Body of pancreas (tissue), 4 donors: ENCODE data around the gene CHST3. TPM values are rescaled to one million over a fixed set of nuclear protein-coding genes. Genes with fewer than 3 reads are reported as not detected.

Experiments used
- ATAC-seq: fragments of 150-250 bp; one replicate; pipeline ENCODE4 v1.9.1; 2016
- DNase-seq, 4 donors: peaks; one replicate each; pipeline ENCODE4 v3.0.0-alpha.2; 2019
- H3K27ac ChIP-seq, 4 donors: fragments of 200-600 bp; sonication (generic); 1 replicate in 3 of 4; 2 replicates in 1 of 4; pipeline versions ENCODE4 v1.5.1 to v1.6.1; 2016 to 2019; ENCODE audit warnings: mild to moderate bottlenecking in 1 of 4, mixed read lengths in 1 of 4, moderate library complexity in 1 of 4
- H3K27me3 ChIP-seq, 2 donors: fragments of 200-600 bp; sonication (generic); one replicate each; pipeline ENCODE4 v1.6.0; 2016; ENCODE audit warnings: mild to moderate bottlenecking in 1 of 2
- H3K36me3 ChIP-seq, 2 donors: fragments of 200-600 bp; sonication (generic); replicated peaks in 1 of 2; 2 replicates each; pipeline ENCODE4 v1.5.1; 2016; ENCODE audit warnings: low read depth in 2 of 2; ENCODE audit not compliant: insufficient read depth in 1 of 2
- H3K4me1 ChIP-seq: fragments of 200-600 bp; sonication (generic); one replicate; pipeline ENCODE4 v1.6.0; 2016
- H3K4me3 ChIP-seq, 2 donors: fragments of 200-600 bp; sonication (generic); 1 replicate in 1 of 2; 2 replicates in 1 of 2; pipeline ENCODE4 v1.5.1; 2016 to 2019
- H3K9me3 ChIP-seq, 3 donors: fragments of 200-600 bp; sonication (generic); 1 replicate in 2 of 3; 2 replicates in 1 of 3; pipeline ENCODE4 v1.5.1; 2016
- POLR2A ChIP-seq, 3 donors: fragments of 450-650 bp; IDR thresholded peaks; one replicate each; pipeline ENCODE4 v1.6.1; 2016; ENCODE audit warnings: antibody characterized with exemption in 3 of 3, mild to moderate bottlenecking in 2 of 3
- WGBS, 2 donors: methylation state at CpG; one replicate each; pipeline ENCODE4 v1.1.5; 2017; 5-methylcytosine and 5-hydroxymethylcytosine counted together
- intact Hi-C: fragments of 100-400 bp; cut with DNase I; formaldehyde crosslinking; loops from one replicate; pipeline ENCODE4 v1.15.1; 2023
- total RNA-seq, 2 donors: library from RNA; depleted of rRNA; stranded (reverse); fragments of >200 nt; gene quantifications; one replicate each; pipeline ENCODE4 v1.1.0, GENCODE V29; 2016
- TF ChIP-seq, protein P1 (sequence below), 7 experiments: fragments of 450-650 bp in 4 of 7; fragments of 200-600 bp in 3 of 7; sonication (generic) in 3 of 7; IDR thresholded peaks; one replicate each; pipeline ENCODE4 v1.5.1; 2016 to 2019; ENCODE audit warnings: antibody characterized with exemption in 7 of 7

CHST3 gene
- total RNA-seq, 2 donors from 2014 or later, result 8.6 to 19.4 TPM

DNA sequence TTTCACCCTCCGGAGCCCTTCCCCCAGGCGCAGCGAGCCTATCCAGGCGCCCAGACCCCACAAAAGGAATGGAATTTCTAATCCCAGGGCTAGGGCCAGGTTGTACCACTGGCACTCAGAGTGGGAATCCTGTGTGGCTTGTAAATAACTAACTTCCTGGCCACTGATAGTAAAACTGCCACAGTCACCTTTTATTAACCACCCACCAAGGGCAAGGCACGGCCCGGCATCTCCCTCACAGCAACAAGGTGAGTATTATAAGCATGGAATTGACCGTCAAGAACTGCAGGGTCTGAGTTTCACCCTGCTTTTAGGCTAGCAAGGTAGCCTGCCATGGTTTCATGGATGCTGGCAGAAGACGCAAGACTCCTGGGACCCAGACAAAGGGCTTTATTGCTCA lies 73.1 kb downstream of the CHST3 start:
- 72 to 80% methylated on average over 8 of the region's 8 CpGs for WGBS, 2 donors
- TF ChIP-seq, protein P1, sequence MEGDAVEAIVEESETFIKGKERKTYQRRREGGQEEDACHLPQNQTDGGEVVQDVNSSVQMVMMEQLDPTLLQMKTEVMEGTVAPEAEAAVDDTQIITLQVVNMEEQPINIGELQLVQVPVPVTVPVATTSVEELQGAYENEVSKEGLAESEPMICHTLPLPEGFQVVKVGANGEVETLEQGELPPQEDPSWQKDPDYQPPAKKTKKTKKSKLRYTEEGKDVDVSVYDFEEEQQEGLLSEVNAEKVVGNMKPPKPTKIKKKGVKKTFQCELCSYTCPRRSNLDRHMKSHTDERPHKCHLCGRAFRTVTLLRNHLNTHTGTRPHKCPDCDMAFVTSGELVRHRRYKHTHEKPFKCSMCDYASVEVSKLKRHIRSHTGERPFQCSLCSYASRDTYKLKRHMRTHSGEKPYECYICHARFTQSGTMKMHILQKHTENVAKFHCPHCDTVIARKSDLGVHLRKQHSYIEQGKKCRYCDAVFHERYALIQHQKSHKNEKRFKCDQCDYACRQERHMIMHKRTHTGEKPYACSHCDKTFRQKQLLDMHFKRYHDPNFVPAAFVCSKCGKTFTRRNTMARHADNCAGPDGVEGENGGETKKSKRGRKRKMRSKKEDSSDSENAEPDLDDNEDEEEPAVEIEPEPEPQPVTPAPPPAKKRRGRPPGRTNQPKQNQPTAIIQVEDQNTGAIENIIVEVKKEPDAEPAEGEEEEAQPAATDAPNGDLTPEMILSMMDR (IDR thresholded peaks at IDR 0.05), result no peak
- TF ChIP-seq POLR2A (IDR thresholded peaks at IDR 0.05), result no peak
- Histone ChIP-seq H3K4me3 (no peak overlapping the region), H3K27me3 (no peaks in the 10 kb centered on the region), H3K4me1 (peaks cover 26% of the 10 kb centered on the region), H3K27ac (peak overlapping the region in 2 of 4 donors; percentile 26 to 27), H3K9me3 (no peaks in the 10 kb centered on the region), H3K36me3 (no peaks in the 10 kb centered on the region)
- DNase-seq (no peak), ATAC-seq (peak; percentile 52)
- intact Hi-C loops, result no loop called here

DNA sequence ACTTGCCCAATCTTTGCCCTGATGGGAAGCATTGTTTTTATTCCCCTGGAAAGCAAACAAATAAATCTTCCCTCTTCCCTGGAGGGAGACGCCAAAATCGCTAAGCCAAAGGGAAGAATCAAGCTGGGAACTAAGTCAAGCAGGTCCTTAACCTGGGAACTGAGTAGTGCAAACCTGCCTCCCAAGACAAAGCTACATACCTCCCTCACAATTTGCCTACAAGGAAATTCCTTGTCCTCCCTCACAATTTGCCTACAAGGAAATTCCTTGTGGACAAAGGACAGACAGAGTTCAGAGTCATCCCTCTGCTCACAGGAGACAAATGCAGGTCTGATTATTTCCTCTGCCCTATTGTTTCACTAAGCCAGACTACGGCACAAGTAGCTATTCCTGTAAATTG lies 73.6 kb downstream of the CHST3 start:
- ATAC-seq, result no peak
- WGBS, 2 donors, result 56 to 69% methylated on average over 3 of the region's 3 CpGs
- no peaks in the 10 kb centered on the region for H3K27me3 ChIP-seq
- H3K36me3 ChIP-seq, result no peaks in the 10 kb centered on the region
- DNase-seq, result no peak
- H3K9me3 ChIP-seq, result no peaks in the 10 kb centered on the region
- peaks cover 31% of the 10 kb centered on the region for H3K4me1 ChIP-seq
- no peak overlapping the region for H3K4me3 ChIP-seq
- intact Hi-C loops, result no loop called here
- H3K27ac ChIP-seq, result peak overlapping the region in 3 of 4 donors; percentile 26 to 33 (median 27)
- TF ChIP-seq, protein P1 (IDR thresholded peaks at IDR 0.05), result no peak
- no peak for TF ChIP-seq POLR2A (IDR thresholded peaks at IDR 0.05)

DNA sequence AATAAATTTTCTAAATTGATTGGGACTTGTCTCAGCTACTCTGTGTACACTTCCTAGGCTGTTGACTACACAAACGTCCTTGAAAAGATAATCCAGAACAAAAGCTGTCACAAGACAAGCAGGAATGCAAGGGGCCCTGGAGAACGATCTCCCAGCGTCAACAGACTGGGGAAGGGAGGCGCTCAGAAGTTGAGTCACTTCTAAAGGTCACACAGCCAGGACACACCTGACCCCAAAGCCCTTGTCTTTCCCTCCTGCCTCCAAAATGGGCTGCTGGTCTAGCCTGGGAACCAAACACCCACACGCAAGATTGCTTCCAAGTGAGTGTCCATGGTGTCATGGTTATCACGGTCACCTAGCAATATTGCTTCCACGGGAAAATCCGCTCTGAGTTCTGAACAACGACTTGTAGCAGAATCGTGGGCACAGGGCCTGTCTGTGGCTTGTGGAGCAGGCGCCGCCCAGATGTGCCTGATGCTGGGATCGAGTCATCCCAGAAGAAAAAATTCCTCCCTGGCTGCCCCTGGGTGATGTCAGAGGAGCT lies 74.3 kb downstream of the CHST3 start:
- WGBS, 2 donors, result 66 to 67% methylated on average over 12 to 13 of the region's 13 CpGs
- ATAC-seq, result no peak
- H3K27ac ChIP-seq, result peak overlapping the region in 1 of 4 donors; percentile 27
- H3K27me3 ChIP-seq, result no peaks in the 10 kb centered on the region
- TF ChIP-seq POLR2A (IDR thresholded peaks at IDR 0.05), result no peak
- no peaks in the 10 kb centered on the region for H3K36me3 ChIP-seq
- peaks cover 36% of the 10 kb centered on the region for H3K4me1 ChIP-seq
- no peak overlapping the region for H3K4me3 ChIP-seq
- H3K9me3 ChIP-seq, result no peaks in the 10 kb centered on the region
- intact Hi-C loops, result no loop called here
- DNase-seq, result no peak

DNA sequence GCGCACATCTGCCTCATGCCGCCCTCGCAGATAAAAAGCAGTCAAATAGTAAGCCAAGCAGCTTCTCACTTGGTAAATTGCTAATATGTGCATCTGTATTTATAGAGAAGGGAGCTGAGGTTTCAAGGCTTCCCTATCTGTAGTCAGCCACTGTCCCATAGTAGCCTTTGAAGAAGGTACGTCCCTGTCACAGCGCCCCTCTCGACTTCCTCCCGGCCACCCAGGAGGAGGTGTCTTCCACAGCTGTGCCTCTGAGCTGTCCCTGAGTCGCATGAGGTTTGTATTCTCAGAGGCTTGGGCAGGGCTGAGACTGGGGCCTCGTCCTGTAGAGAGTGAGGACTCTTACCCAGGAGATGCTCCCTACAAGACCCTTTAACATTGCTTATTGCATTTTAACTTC lies 75.2 kb downstream of the CHST3 start:
- Histone ChIP-seq H3K4me3 (no peak overlapping the region), H3K4me1 (peaks cover 33% of the 10 kb centered on the region), H3K27ac (no peak overlapping the region), H3K36me3 (no peaks in the 10 kb centered on the region), H3K9me3 (no peaks in the 10 kb centered on the region), H3K27me3 (no peaks in the 10 kb centered on the region)
- no peak for TF ChIP-seq POLR2A (IDR thresholded peaks at IDR 0.05)
- TF ChIP-seq, protein P1 (IDR thresholded peaks at IDR 0.05), result no peak
- DNase-seq (no peak), ATAC-seq (no peak)
- intact Hi-C loops, result no loop called here
- 79% methylated on average over 9 of the region's 9 CpGs for WGBS, 2 donors

DNA sequence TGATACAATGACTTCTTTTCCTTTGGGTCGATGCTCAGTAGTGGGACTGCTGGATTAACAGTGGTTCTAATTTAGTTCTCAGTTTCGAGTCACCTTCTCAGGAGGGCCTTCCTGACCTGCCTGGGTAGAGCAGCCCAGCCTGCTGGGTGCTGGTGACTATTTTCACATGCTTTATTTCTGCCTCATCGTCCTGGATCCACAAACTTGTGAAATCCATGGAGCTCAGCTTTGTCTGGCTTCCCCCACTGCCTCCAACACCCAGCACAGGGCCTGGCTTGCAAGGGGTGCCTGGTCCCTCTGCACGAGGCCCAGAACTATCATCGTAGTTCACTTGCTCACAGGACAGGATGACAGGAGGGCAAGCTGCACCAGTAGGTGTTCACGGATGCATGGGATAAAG lies 77.3 kb downstream of the CHST3 start:
- TF ChIP-seq POLR2A (IDR thresholded peaks at IDR 0.05), result no peak
- TF ChIP-seq, protein P1 (IDR thresholded peaks at IDR 0.05), result no peak
- intact Hi-C loops, result loop anchor here (10.0 kb wide), 1 partner anchor 303 kb away; no protein-coding TSS in a partner anchor
- Histone ChIP-seq H3K36me3 (no peaks in the 10 kb centered on the region), H3K27ac (no peak overlapping the region), H3K4me3 (no peak overlapping the region), H3K9me3 (no peaks in the 10 kb centered on the region), H3K27me3 (no peaks in the 10 kb centered on the region), H3K4me1 (peaks cover 29% of the 10 kb centered on the region)
- WGBS, 2 donors, result 83 to 85% methylated on average over 6 of the region's 6 CpGs
- DNase-seq, result no peak
- no peak for ATAC-seq
